HG03469 (cell line): ENCODE results near the gene AMPD3.
A peak's percentile ranks its signal among the peaks of the same experiment; 100 is the strongest.

ENCODE experiments used
- ATAC-seq: cut with Tn5 transposase; IDR thresholded peaks from one replicate; pipeline ENCODE4 v1.9.1; 2021; ENCODE audit warnings: mild to moderate bottlenecking, moderate library complexity, moderate number of reproducible peaks; ENCODE audit not compliant: unreplicated experiment

The AMPD3 gene

GRCh38 chr11:10528121-10528520 is 73.1 kb downstream of the AMPD3 start:
- no peak for ATAC-seq

- ATAC-seq, result no peak
Measured at GRCh38 chr11:10529279-10529678, 74.2 kb downstream of the AMPD3 start.

- no peak for ATAC-seq
Measured at GRCh38 chr11:10532526-10532925, 77.5 kb downstream of the AMPD3 start.

- ATAC-seq, result no peak
Measured at GRCh38 chr11:10533323-10533722, 78.3 kb downstream of the AMPD3 start.

GRCh38 chr11:10534316-10534715 is 79.3 kb downstream of the AMPD3 start:
- ATAC-seq, result no peak

GRCh38 chr11:10537600-10537999 is 82.5 kb downstream of the AMPD3 start:
- ATAC-seq, result no peak

- ATAC-seq, result no peak
Measured at GRCh38 chr11:10538924-10539323, 83.9 kb downstream of the AMPD3 start.

- no peak for ATAC-seq
Measured at GRCh38 chr11:10539339-10539738, 84.3 kb downstream of the AMPD3 start.

GRCh38 chr11:10540546-10540914 is 85.5 kb downstream of the AMPD3 start:
- peak; percentile 11 for ATAC-seq

GRCh38 chr11:10540915-10541560 is 86.0 kb downstream of the AMPD3 start, which contains the start of gene RNF141:
RNF141 (minus strand) TSS chr11:10541187; CDS start chr11:10534158, 7,029 bp downstream.
- ATAC-seq, result peak; percentile 87

- ATAC-seq, result no peak
Measured at GRCh38 chr11:10541561-10541930, 86.5 kb downstream of the AMPD3 start.

GRCh38 chr11:10542776-10543175 is 87.7 kb downstream of the AMPD3 start:
- ATAC-seq, result no peak

- ATAC-seq, result no peak
Measured at GRCh38 chr11:10543782-10544181, 88.7 kb downstream of the AMPD3 start.

- no peak for ATAC-seq
Measured at GRCh38 chr11:10544491-10545465, 89.7 kb downstream of the AMPD3 start.

- ATAC-seq, result no peak
Measured at GRCh38 chr11:10550503-10551289, 95.6 kb downstream of the AMPD3 start.

- no peak for ATAC-seq
Measured at GRCh38 chr11:10551290-10551592, 96.2 kb downstream of the AMPD3 start.

GRCh38 chr11:10551845-10552352 is 96.8 kb downstream of the AMPD3 start:
- ATAC-seq, result no peak

- ATAC-seq, result no peak
Measured at GRCh38 chr11:10556590-10556989, 101.5 kb downstream of the AMPD3 start.
